H9 (cell line): ENCODE data around the gene PLEKHN1. TPM values are rescaled to one million over a fixed set of nuclear protein-coding genes. Genes with fewer than 3 reads are reported as not detected.

Experiments
- DNase-seq: peaks from one replicate; pipeline ENCODE4 v3.0.0-alpha.2; 2017
- H2AFZ ChIP-seq: one replicate; pipeline ENCODE4 v1.6.1; 2013; ENCODE audit warnings: mild to moderate bottlenecking, low read length, control low read depth, moderate library complexity
- H2AK5ac ChIP-seq: 2 replicates; pipeline ENCODE4 v1.6.1; 2013; ENCODE audit warnings: low read length, control low read depth, mixed read lengths; ENCODE audit not compliant: insufficient read length
- H2BK120ac ChIP-seq: one replicate; pipeline ENCODE4 v1.6.1; 2013; ENCODE audit warnings: low read depth, mild to moderate bottlenecking, low read length, control low read depth, inconsistent platforms; ENCODE audit not compliant: poor library complexity, severe bottlenecking
- H2BK12ac ChIP-seq: 2 replicates; pipeline ENCODE4 v1.6.1; 2013; ENCODE audit warnings: low read length, control low read depth, mixed read lengths, low read depth; ENCODE audit not compliant: insufficient read length
- H2BK15ac ChIP-seq: 2 replicates; pipeline ENCODE4 v1.6.1; 2013; ENCODE audit warnings: low read depth, low read length, control low read depth
- H2BK20ac ChIP-seq: one replicate; pipeline ENCODE4 v1.6.1; 2013; ENCODE audit warnings: low read depth, mild to moderate bottlenecking, low read length, control low read depth, inconsistent platforms; ENCODE audit not compliant: poor library complexity, severe bottlenecking
- H2BK5ac ChIP-seq: 2 replicates; pipeline ENCODE4 v1.6.1; 2013; ENCODE audit warnings: low read length, control low read depth, mixed read lengths; ENCODE audit not compliant: insufficient read length
- H3K14ac ChIP-seq: 2 replicates; pipeline ENCODE4 v1.6.1; 2013; ENCODE audit warnings: low read length, control low read depth; ENCODE audit not compliant: insufficient read depth
- H3K18ac ChIP-seq: 2 replicates; pipeline ENCODE4 v1.6.1; 2013; ENCODE audit warnings: low read depth, mild to moderate bottlenecking, mixed read lengths, low read length, control low read depth; ENCODE audit not compliant: insufficient read length
- H3K23ac ChIP-seq: 2 replicates; pipeline ENCODE4 v1.6.1; 2013; ENCODE audit warnings: low read length, control low read depth, mixed read lengths, low read depth; ENCODE audit not compliant: insufficient read length
- H3K23me2 ChIP-seq: 2 replicates; pipeline ENCODE4 v1.6.1; 2013; ENCODE audit warnings: low read depth, mild to moderate bottlenecking, mixed read lengths, low read length, control low read depth; ENCODE audit not compliant: insufficient read length, poor library complexity, severe bottlenecking
- H3K27ac ChIP-seq: 2 replicates; pipeline ENCODE4 v1.5.1; 2013; ENCODE audit warnings: low read length, control low read depth, mixed read lengths, low read depth; ENCODE audit not compliant: insufficient read length
- H3K27me3 ChIP-seq: 2 replicates; pipeline ENCODE4 v1.6.1; 2013; ENCODE audit warnings: low read length, control low read depth, inconsistent platforms; ENCODE audit not compliant: insufficient read depth
- H3K4ac ChIP-seq: 2 replicates; pipeline ENCODE4 v1.6.1; 2013; ENCODE audit warnings: low read depth, mild to moderate bottlenecking, control low read depth, inconsistent platforms, low read length, moderate library complexity
- H3K4me1 ChIP-seq: 2 replicates; pipeline ENCODE4 v1.6.1; 2013; ENCODE audit warnings: low read length, control low read depth, inconsistent platforms; ENCODE audit not compliant: insufficient read depth
- H3K4me2 ChIP-seq: 2 replicates; pipeline ENCODE4 v1.6.1; 2013; ENCODE audit warnings: low read length, control low read depth, mixed read lengths; ENCODE audit not compliant: insufficient read length, insufficient read depth
- H3K56ac ChIP-seq: 2 replicates; pipeline ENCODE4 v1.6.1; 2013; ENCODE audit warnings: low read depth, mild to moderate bottlenecking, mixed read lengths, low read length, control low read depth; ENCODE audit not compliant: insufficient read length
- H3K79me1 ChIP-seq: 2 replicates; pipeline ENCODE4 v1.6.1; 2013; ENCODE audit warnings: low read depth, mild to moderate bottlenecking, moderate library complexity, low read length, control low read depth, inconsistent platforms; ENCODE audit not compliant: insufficient read depth, poor library complexity, severe bottlenecking
- H3K79me2 ChIP-seq: 2 replicates; pipeline ENCODE4 v1.6.1; 2013; ENCODE audit warnings: low read length, control low read depth, inconsistent platforms; ENCODE audit not compliant: insufficient read depth
- H3K9ac ChIP-seq: 2 replicates; pipeline ENCODE4 v1.6.1; 2013; ENCODE audit warnings: low read length, control low read depth, mixed read lengths; ENCODE audit not compliant: insufficient read length; ENCODE audit errors: extremely low read depth
- H3K9me3 ChIP-seq: one replicate; pipeline ENCODE4 v1.6.1; 2013; ENCODE audit warnings: low read depth, low read length, inconsistent platforms; ENCODE audit not compliant: control insufficient read depth
- H3T11ph ChIP-seq: one replicate; pipeline ENCODE4 v1.6.1; 2013; ENCODE audit warnings: mild to moderate bottlenecking, low read length, control low read depth, inconsistent platforms
- H4K20me1 ChIP-seq: one replicate; pipeline ENCODE4 v1.6.1; 2013; ENCODE audit not compliant: control insufficient read depth, insufficient read length, insufficient read depth
- H4K5ac ChIP-seq: 2 replicates; pipeline ENCODE4 v1.6.1; 2013; ENCODE audit warnings: low read depth, mild to moderate bottlenecking, mixed read lengths, low read length, control low read depth; ENCODE audit not compliant: insufficient read length
- H4K8ac ChIP-seq: replicated peaks from 2 replicates; pipeline ENCODE4 v1.6.1; 2013; ENCODE audit warnings: low read length, control low read depth, mixed read lengths, low read depth; ENCODE audit not compliant: insufficient read length
- H4K91ac ChIP-seq: 2 replicates; pipeline ENCODE4 v1.6.1; 2013; ENCODE audit warnings: low read depth, mild to moderate bottlenecking, moderate library complexity, mixed read lengths, low read length, control low read depth; ENCODE audit not compliant: insufficient read length
- H3K27ac Mint-ChIP-seq, 3 experiments: 2 replicates in 2 of 3; 3 replicates in 1 of 3; pipeline ENCODE4 v1.8.0; 2020 to 2021; ENCODE audit warnings: mixed read lengths in 3 of 3, mild to moderate bottlenecking in 1 of 3, moderate library complexity in 1 of 3
- H3K27me3 Mint-ChIP-seq: 2 replicates; pipeline ENCODE4 v1.8.0; 2021; ENCODE audit warnings: low read depth, mild to moderate bottlenecking, moderate library complexity, mixed read lengths
- H3K36me3 Mint-ChIP-seq, 3 experiments: 2 replicates in 2 of 3; 3 replicates in 1 of 3; pipeline ENCODE4 v1.8.0; 2020 to 2021; ENCODE audit warnings: low read depth in 3 of 3, mixed read lengths in 3 of 3; ENCODE audit not compliant: insufficient read depth in 1 of 3
- H3K4me1 Mint-ChIP-seq, 2 experiments: 2 replicates each; pipeline ENCODE4 v1.8.0; 2020; ENCODE audit warnings: mixed read lengths in 2 of 2
- H3K4me3 Mint-ChIP-seq, 2 experiments: 2 replicates in 1 of 2; 3 replicates in 1 of 2; pipeline ENCODE4 v1.8.0; 2020 to 2021; ENCODE audit warnings: mild to moderate bottlenecking in 2 of 2, mixed read lengths in 2 of 2, moderate library complexity in 1 of 2
- H3K9me3 Mint-ChIP-seq, 2 experiments: 2 replicates in 1 of 2; 3 replicates in 1 of 2; pipeline ENCODE4 v1.8.0; 2020; ENCODE audit warnings: mild to moderate bottlenecking in 2 of 2, mixed read lengths in 2 of 2, moderate library complexity in 1 of 2
- WGBS: extraction: QIAGEN DNeasy Blood & Tissue Kit; methylation state at CpG from one replicate; pipeline ENCODE4 v1.1.7; 2013; ENCODE audit warnings: missing lambda C conversion rate, low lambda C conversion rate, mixed read lengths; ENCODE audit not compliant: insufficient read length; ENCODE audit errors: extremely low coverage; 5-methylcytosine and 5-hydroxymethylcytosine counted together
- total RNA-seq: library from RNA; stranded (reverse); gene quantifications from 2 replicates; pipeline ENCODE4 v1.2.1, GENCODE V29; 2021
- TF ChIP-seq, protein P1 (sequence below): fragments of 200-600 bp; sonication (generic); conservative IDR thresholded peaks from 3 replicates; pipeline ENCODE4 v1.8.0; 2021; ENCODE audit warnings: antibody characterized with exemption, mild to moderate bottlenecking

The PLEKHN1 gene
- total RNA-seq, 1 experiment from 2014 or later = 3.0 TPM

DNA sequence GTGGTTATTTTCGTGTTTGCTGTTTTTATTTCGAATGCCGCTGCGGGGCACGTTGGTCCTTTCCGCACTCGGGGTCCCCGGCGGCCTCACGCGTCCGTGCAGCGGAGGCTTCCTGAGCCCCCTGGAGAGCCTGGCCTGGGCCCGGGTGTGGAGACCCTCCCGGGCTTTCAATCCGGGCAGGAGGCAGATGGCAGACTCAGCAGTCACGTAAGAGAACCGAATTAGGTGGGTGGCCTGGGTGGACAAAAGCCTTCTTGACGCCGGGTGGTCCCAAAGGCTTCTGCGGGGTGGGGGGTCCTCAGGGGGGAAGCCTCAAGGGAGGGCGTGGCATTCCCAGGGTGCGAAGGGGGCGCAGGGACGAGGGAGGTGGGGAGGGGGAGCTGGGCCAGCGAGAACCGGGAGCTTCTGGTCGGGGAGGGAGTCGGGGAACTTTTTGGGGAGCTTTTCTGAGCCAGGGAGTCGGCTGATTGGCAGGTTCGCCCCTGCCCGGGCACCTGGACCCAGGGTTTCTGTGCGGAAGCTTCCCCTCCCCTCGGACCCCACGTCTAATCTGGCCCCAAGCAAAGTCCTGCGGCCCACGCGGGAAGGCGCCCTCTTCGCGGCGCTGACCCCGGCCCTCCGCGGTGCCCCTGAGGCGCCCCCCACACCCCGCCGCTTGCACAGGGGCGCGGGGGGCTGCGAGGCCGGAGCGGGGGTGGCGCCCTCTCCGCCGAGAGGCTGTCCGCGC, 34.9 kb downstream of the PLEKHN1 start:
- Mint-ChIP-seq H3K36me3 (no peaks in the 10 kb centered on the region), H3K27ac (no peak overlapping the region), H3K4me1 (peaks cover 13 to 30% of the 10 kb centered on the region in 2 experiments), H3K4me3 (peak overlapping the region; percentile 49 to 84), H3K9me3 (no peaks in the 10 kb centered on the region), H3K27me3 (peaks cover 72% of the 10 kb centered on the region)
- Histone ChIP-seq H4K91ac (no peak overlapping the region), H3K23me2 (peaks cover 20% of the 10 kb centered on the region), H4K5ac (no peak overlapping the region), H3K27me3 (peaks cover 37% of the 10 kb centered on the region; the same call in 1 of the 2 replicates), H3K14ac (peak overlapping the region; percentile 52), H3K79me1 (no peaks in the 10 kb centered on the region), H2AFZ (no peak overlapping the region), H3K9me3 (no peaks in the 10 kb centered on the region), H2BK20ac (no peak overlapping the region), H3K9ac (no peak overlapping the region), H3K23ac (no peak overlapping the region), H2BK15ac (no peak overlapping the region), H3K27ac (no peak overlapping the region), H2BK5ac (no peak overlapping the region), H3K4me1 (0 out of 2 replicates have a peak, but pooled peaks cover 1% of the 10 kb centered on the region), H4K8ac (no peak overlapping the region), H3K4me2 (peak overlapping the region; percentile 25), H2BK12ac (peak overlapping the region; percentile 27), H2AK5ac (no peak overlapping the region), H4K20me1 (no peaks in the 10 kb centered on the region), H3K4ac (no peak overlapping the region; the same call in 1 of the 2 replicates), H3K18ac (peak overlapping the region; percentile 12), H2BK120ac (no peak overlapping the region), H3K56ac (no peak overlapping the region), H3T11ph (no peak overlapping the region), H3K79me2 (no peaks in the 10 kb centered on the region)
- WGBS = no CpG with 5 or more reads among the region's 58 CpGs
- TF ChIP-seq, protein P1, sequence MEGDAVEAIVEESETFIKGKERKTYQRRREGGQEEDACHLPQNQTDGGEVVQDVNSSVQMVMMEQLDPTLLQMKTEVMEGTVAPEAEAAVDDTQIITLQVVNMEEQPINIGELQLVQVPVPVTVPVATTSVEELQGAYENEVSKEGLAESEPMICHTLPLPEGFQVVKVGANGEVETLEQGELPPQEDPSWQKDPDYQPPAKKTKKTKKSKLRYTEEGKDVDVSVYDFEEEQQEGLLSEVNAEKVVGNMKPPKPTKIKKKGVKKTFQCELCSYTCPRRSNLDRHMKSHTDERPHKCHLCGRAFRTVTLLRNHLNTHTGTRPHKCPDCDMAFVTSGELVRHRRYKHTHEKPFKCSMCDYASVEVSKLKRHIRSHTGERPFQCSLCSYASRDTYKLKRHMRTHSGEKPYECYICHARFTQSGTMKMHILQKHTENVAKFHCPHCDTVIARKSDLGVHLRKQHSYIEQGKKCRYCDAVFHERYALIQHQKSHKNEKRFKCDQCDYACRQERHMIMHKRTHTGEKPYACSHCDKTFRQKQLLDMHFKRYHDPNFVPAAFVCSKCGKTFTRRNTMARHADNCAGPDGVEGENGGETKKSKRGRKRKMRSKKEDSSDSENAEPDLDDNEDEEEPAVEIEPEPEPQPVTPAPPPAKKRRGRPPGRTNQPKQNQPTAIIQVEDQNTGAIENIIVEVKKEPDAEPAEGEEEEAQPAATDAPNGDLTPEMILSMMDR = no peak
- DNase-seq = peak; percentile 51
